HepG2 (cell line): ENCODE results near the gene ATP9B. TPM values are rescaled to one million over a fixed set of nuclear protein-coding genes. Genes with fewer than 3 reads are reported as not detected.

ENCODE experiments used
- ATAC-seq: fragments of 200-7000 bp; cut with Tn5 transposase; 3 replicates; pipeline ENCODE4 v1.9.1; 2020; ENCODE audit warnings: mild to moderate bottlenecking, moderate library complexity
- BruUV-seq: library from RNA; stranded (reverse); fragments of 400-500 nt; replicated peaks from 2 replicates; lab custom pipeline; 2021; lab: Mats Ljungman, UMichigan
- CTCF ChIA-PET: fragments of 300-600 bp; formaldehyde crosslinking; extraction: SDS; loops from one replicate; lab custom pipeline; 2021; ENCODE audit warnings: low total read pairs, inconsistent platforms, low intra/inter-chr PET ratio; lab: Yijun Ruan, JAX
- POLR2A ChIA-PET: fragments of 350-600 bp; sonication (Branson Sonifier 250); formaldehyde crosslinking; loops from one replicate; lab custom pipeline; 2020; ENCODE audit warnings: antibody characterized with exemption, inconsistent platforms; lab: Yijun Ruan, JAX
- DNase-seq: peaks from one replicate; pipeline ENCODE4 v3.0.0-alpha.2; 2015; ENCODE audit warnings: low spot score
- FAIRE-seq: peaks from 3 replicates; lab custom pipeline; 2011; peaks lifted over from hg19 to GRCh38; lab: Jason Lieb, UNC
- H2AFZ ChIP-seq: one replicate; pipeline ENCODE4 v1.6.1; 2011; ENCODE audit warnings: low read length, inconsistent platforms
- H3K27ac ChIP-seq: fragments of 300-600 bp; 3 replicates; pipeline ENCODE4 v1.8.0; 2011; ENCODE audit warnings: mixed run types, mild to moderate bottlenecking, mixed read lengths, low read length, inconsistent platforms; ENCODE audit not compliant: insufficient read depth; ENCODE audit errors: extremely low read length
- H3K27me3 ChIP-seq, 2 experiments: fragments of 200-600 bp in 1 of 2; 2 replicates in 1 of 2; 3 replicates in 1 of 2; pipeline versions ENCODE4 v1.6.0 to v1.8.0; 2011; ENCODE audit warnings: low read length in 2 of 2, mild to moderate bottlenecking in 2 of 2, moderate library complexity in 2 of 2, inconsistent platforms in 1 of 2; ENCODE audit not compliant: insufficient read depth in 2 of 2, control insufficient read depth in 1 of 2
- H3K36me3 ChIP-seq, 2 experiments: fragments of 200-600 bp in 1 of 2; replicated peaks in 1 of 2; 2 replicates in 1 of 2; 3 replicates in 1 of 2; pipeline versions ENCODE4 v1.5.1 to v1.8.0; 2011; ENCODE audit warnings: low read length in 2 of 2, inconsistent platforms in 1 of 2; ENCODE audit not compliant: insufficient read depth in 2 of 2, control insufficient read depth in 1 of 2
- H3K4me1 ChIP-seq: 2 replicates; pipeline ENCODE4 v1.5.1; 2012; ENCODE audit warnings: low read length, inconsistent platforms; ENCODE audit not compliant: insufficient read depth
- H3K4me2 ChIP-seq: 2 replicates; pipeline ENCODE4 v1.6.0; 2011; ENCODE audit warnings: low read depth, low read length, inconsistent platforms
- H3K4me3 ChIP-seq, 3 experiments: fragments of 200-600 bp in 1 of 3; sonication (generic), shearing (Covaris generic) in 1 of 3; replicated peaks in 1 of 3; 2 replicates each; pipeline ENCODE4 v1.5.1; 2011 to 2016; ENCODE audit warnings: low read length in 3 of 3, inconsistent platforms in 2 of 3, low read depth in 2 of 3, mild to moderate bottlenecking in 2 of 3, control low read depth in 1 of 3, mixed read lengths in 1 of 3; ENCODE audit not compliant: insufficient read depth in 1 of 3
- H3K79me2 ChIP-seq: one replicate; pipeline ENCODE4 v1.6.1; 2011; ENCODE audit warnings: low read length, inconsistent platforms; ENCODE audit not compliant: insufficient read depth
- H3K9ac ChIP-seq: 2 replicates; pipeline ENCODE4 v1.6.0; 2011; ENCODE audit warnings: mild to moderate bottlenecking, low read depth, low read length, inconsistent platforms; ENCODE audit not compliant: insufficient read depth
- H3K9me3 ChIP-seq: 2 replicates; pipeline ENCODE4 v1.5.1; 2012; ENCODE audit warnings: mild to moderate bottlenecking, low read length
- H4K20me1 ChIP-seq: 2 replicates; pipeline ENCODE4 v1.6.0; 2011; ENCODE audit warnings: inconsistent platforms, mild to moderate bottlenecking, low read length, moderate library complexity; ENCODE audit not compliant: insufficient read depth
- AGO1 ChIP-seq: fragments of 200-400 bp; formaldehyde crosslinking; IDR thresholded peaks from 2 replicates; pipeline ENCODE4 v1.6.1; 2017; ENCODE audit warnings: mild to moderate bottlenecking, low read depth, low read length, moderate library complexity; ENCODE audit not compliant: poor library complexity, severe bottlenecking
- ARID4A ChIP-seq: sonication (generic); formaldehyde crosslinking; IDR thresholded peaks from 2 replicates; pipeline ENCODE4 v1.5.0; 2020; ENCODE audit warnings: mild to moderate bottlenecking, missing genetic modification reagents, borderline replicate concordance
- CREB3 ChIP-seq: sonication (generic); formaldehyde crosslinking; IDR thresholded peaks from 2 replicates; pipeline ENCODE4 v1.5.0; 2020; ENCODE audit warnings: missing genetic modification reagents
- EZH2 ChIP-seq: conservative IDR thresholded peaks from 2 replicates; pipeline ENCODE4 v1.6.1; 2012; ENCODE audit warnings: mild to moderate bottlenecking, low read depth, low read length, moderate library complexity
- HNF1B ChIP-seq: sonication (generic); formaldehyde crosslinking; IDR thresholded peaks from 2 replicates; pipeline ENCODE4 v1.5.1; 2020; ENCODE audit warnings: mild to moderate bottlenecking, moderate library complexity, missing genetic modification reagents
- SNAPC4 ChIP-seq: sonication (generic); formaldehyde crosslinking; IDR thresholded peaks from 2 replicates; pipeline ENCODE4 v1.4.0; 2020; ENCODE audit warnings: mild to moderate bottlenecking, missing genetic modification reagents
- SP5 ChIP-seq: IDR thresholded peaks from 2 replicates; pipeline ENCODE4 v1.6.1; 2016; ENCODE audit warnings: low read depth, borderline replicate concordance
- ZNF3 ChIP-seq: IDR thresholded peaks from 2 replicates; pipeline ENCODE4 v1.7.0; 2017; ENCODE audit warnings: inconsistent platforms
- ZNF777 ChIP-seq: sonication (generic); formaldehyde crosslinking; IDR thresholded peaks from 2 replicates; pipeline ENCODE4 v1.4.0; 2020; ENCODE audit warnings: missing genetic modification reagents
- WGBS: methylation state at CpG from one replicate; pipeline ENCODE4 v1.1.6; 2017; ENCODE audit warnings: low lambda C conversion rate; 5-methylcytosine and 5-hydroxymethylcytosine counted together
- in situ Hi-C: cut with HindIII; loops from 2 replicates; pipeline ENCODE4 v1.10.0; 2017; ENCODE audit warnings: low pct_unique_long_range_greater_than_20kb; ENCODE audit not compliant: extremely low pct_ligation_motif_present
- intact Hi-C: fragments of 100-400 bp; cut with micrococcal nuclease; formaldehyde crosslinking; loops from one replicate; pipeline ENCODE4 v1.10.0; 2022; ENCODE audit not compliant: unreplicated experiment
- polyA plus RNA-seq, 8 experiments: library from polyadenylated mRNA; depleted of rRNA in 3 of 8; stranded (reverse) in 7 of 8; unstranded in 1 of 8; fragments of >200 nt; fragmentation: Illumina TruSeq in 4 of 8; extraction: Trizol in 4 of 8; gene quantifications; 2 replicates each; pipeline versions ENCODE4 v1.2.1 to v1.2.3, GENCODE V29; 2011 to 2016; ENCODE audit warnings: low read depth in 4 of 8, missing spikeins in 1 of 8, mixed read lengths in 1 of 8; ENCODE audit not compliant: insufficient read depth in 1 of 8
- total RNA-seq, 5 experiments: library from RNA; depleted of rRNA; stranded (reverse); fragments of >200 nt; fragmentation: Illumina TruSeq; extraction: Trizol; gene quantifications; 2 replicates each; pipeline ENCODE4 v1.2.3, GENCODE V29; 2016; ENCODE audit warnings: low read depth in 1 of 5

ATP9B gene
- total and polyA plus RNA-seq, 2 of the 13 experiments (the other 11 are each of a cell fraction or from before 2014, with no cell fraction given) = 10.8 to 11.3 TPM

GRCh38 chr18:79394534-79395307, 325.5 kb downstream of the ATP9B start:
- no peaks in the 10 kb centered on the region for H3K4me1 ChIP-seq
- H3K4me3 ChIP-seq = peak overlapping the region in 1 of 3 experiments; percentile 4; a peak in 1 of 6 replicates
- in situ Hi-C loops (no loop called here), intact Hi-C loops (no loop called here)
- FAIRE-seq (no peak), ATAC-seq (peak; percentile 33), DNase-seq (no peak)
- no peaks in the 10 kb centered on the region for H3K79me2 ChIP-seq
- ChIA-PET POLR2A (no interaction called here), CTCF (no interaction called here)
- no peak overlapping the region for H3K9ac ChIP-seq
- no TSS peak for BruUV-seq
- TF ChIP-seq CREB3 (CRISPR knock-in tag) (no peak), ZNF3 (CRISPR knock-in tag) (no peak), SP5 (CRISPR knock-in tag) (no peak), EZH2 (peak; percentile 96), ZNF777 (CRISPR knock-in tag) (0 out of 2 replicates have a peak, but pooled peaks have one; percentile 5), ARID4A (no peak), SNAPC4 (CRISPR knock-in tag) (no peak), HNF1B (no peak), AGO1 (no peak)
- 21% methylated on average over 29 of the region's 67 CpGs for WGBS
- H3K4me2 ChIP-seq = no peak overlapping the region
- H4K20me1 ChIP-seq = peaks cover 5% of the 10 kb centered on the region
- no peaks in the 10 kb centered on the region for H3K9me3 ChIP-seq
- H2AFZ ChIP-seq = no peak overlapping the region
- peaks cover 16 to 70% of the 10 kb centered on the region in 2 experiments for H3K27me3 ChIP-seq
- H3K27ac ChIP-seq = no peak overlapping the region
- H3K36me3 ChIP-seq = no peaks in the 10 kb centered on the region
